HG03045 (cell line): ENCODE data around the gene CCDC78.
"Not testable (repeated sequence)": the region's sequence is repeated elsewhere in the genome, so short reads cannot be mapped to it uniquely, and the experiment has no call there.

Experiments used
- ATAC-seq: cut with Tn5 transposase; IDR thresholded peaks from one replicate; pipeline ENCODE4 v1.9.1; 2021; ENCODE audit warnings: mild to moderate bottlenecking, moderate library complexity; ENCODE audit not compliant: unreplicated experiment

The CCDC78 gene

DNA sequence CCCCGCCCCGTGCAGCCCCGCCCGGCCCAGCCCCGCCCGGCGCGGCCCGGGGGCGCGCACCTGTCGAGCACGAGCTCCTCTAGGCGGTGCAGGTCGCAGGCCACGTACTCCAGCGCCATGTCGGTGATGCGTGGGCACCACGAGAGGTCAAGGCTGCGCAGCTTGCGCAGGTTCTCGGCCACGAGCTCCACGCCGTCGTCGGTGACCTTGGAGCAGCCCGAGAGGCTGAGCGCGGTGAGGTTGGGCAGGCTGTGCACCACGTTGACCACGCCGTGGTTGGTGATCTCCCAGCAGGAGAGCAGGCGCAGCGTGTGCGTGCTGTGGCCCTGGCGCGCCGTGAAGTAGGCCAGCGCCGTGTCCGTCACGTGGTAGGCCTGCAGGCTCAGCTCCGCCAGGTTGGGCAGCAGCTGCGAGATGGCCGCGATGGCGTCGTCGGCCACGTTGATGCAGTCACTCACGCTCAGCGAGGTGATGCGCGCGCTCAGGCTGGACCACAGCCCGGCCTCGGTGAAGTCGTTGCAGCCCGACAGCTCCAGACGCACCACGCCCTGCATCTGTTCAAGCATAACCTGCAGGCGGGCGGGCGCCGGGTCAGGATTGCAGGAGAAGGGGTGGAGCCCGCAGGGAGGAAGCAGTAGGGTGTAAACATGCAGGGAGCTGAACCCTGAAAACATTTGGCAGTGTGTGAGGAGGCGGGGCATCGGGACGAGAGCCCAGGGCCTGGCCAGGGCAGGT lies 30.7 kb downstream of the CCDC78 start:
- no peak for ATAC-seq

DNA sequence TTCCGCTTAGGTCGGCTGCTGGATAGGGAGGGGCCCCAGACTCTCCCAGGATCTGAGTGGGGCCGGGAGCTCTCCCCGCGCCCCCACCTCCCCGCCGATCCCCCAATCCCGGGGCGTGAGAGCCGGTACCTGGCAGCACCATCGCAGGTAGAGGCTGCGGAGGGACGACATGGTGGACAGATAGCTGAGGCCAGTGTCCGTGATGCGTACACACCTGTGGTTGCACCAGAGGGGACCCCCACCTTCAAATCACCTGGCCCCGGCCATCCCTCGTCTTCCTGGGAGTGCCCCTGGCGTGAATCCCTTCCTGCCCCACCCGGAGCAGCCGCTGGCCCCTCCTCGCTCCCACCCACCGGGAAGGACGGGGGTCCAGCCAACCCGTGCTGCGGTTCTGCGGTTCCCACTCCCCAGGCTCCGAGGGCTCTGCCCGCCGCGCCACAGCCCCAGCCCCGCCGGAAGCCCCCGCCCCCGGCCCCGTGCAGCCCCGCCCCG lies 31.3 kb downstream of the CCDC78 start:
- ATAC-seq, result no peak

DNA sequence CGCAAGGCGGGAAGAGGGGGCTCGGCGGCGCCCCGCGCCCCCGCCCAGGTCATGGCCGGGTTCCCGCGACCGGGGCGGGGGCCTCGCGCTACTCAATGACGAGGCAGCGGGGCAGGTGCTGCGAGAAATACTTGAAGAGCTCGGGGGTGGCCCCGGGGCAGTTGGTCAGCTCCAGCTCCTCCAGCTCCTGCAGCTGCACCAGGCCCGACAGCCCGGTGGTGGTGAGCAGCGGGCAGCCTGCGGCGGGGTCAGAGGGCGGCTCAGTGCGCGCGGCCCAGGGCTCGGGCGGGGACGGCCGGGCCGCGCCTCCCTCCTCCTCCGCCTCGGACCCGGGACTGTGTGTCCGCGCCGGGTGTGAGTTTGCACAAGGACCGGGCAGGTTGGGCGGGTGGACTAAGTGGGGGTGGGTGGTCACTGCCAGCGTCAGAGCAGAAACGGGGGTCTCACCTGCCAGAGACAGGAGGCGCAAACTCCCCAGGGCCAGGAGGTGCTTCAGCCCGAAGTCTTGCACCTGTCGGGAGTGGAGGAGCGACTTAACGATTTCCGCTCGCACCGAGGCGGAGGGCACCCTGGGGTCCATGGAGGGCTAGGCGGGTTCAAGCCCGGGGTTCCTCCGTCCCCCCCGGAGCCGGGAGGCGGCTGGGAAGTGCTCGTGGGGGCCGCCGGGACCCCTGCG lies 31.9 kb downstream of the CCDC78 start:
- ATAC-seq, result no peak

DNA sequence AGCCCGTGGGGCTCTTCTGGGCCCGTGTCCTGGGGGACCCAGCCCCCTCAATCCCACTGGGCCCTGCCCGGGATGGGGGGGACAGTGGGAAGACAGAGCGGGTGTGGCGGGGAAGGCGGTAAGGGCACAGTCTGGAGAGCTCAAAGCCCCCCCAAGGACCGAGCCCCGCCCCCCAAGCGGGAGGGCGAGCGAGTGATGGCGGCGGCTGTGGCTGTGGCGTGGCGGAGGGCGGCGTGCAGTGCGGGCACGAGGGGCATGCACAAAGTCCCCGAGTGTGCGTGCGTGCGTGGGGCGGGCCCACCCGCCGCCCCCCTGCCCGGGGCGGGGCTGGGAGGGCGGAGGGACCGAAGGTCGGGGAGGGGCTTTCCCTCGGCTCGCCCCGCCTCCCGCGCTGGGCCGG lies 32.5 kb downstream of the CCDC78 start:
- no peak for ATAC-seq

DNA sequence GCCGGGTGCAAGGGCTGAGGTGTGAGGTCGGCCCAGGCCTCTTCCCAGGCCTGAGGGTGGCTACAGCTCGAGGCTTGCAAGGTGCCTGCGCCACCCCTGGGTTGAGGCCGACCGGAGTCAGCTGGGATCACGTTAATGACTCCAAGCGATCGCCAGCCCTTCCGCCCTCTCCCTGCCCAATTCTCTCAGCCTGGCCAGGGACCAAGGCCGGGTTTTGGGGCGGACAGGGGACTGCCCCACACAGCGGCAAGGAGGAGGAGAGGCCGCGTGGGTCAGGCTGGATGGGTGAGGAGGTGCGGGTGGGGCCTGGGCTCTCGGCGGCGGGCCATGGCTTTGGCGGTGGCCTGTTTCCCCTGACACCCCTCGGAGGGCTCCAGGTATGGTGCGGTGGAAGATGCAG lies 32.9 kb downstream of the CCDC78 start:
- ATAC-seq, result no peak

DNA sequence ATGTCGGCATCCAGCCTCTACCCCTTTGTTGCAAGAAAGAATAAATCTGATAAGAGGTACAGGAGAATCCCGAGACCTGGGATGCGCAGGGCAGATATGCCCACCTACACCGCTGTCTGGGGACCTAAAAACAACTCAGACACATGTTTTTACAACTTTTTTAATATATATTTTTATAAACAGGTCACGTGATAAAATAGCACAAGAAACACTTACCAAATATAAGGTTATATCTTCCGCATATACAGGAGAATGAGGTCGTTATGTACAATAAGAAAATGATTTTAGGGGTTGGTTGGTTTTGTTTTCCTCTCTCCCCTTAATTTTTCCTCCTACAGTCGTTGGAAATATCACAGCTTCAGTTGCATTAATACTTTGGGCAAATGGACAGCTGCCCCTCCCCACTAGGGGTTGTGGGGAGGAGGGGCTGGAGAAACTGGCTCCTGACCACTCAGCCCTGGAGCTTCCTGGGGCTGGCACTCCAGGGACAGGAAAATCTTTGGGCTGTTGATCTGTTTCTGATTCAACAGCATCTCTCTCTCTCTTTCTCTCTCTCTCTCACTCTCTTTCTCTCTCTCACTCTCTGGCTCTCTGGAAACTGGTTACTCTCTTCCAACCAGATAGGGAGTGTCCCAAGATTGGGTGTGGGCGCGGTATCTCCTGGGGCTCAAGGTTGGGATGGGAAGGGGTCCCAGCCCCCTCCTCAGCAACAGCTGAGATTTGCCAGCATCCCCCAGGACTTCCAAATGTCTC lies 33.7 kb downstream of the CCDC78 start:
- no peak for ATAC-seq

DNA sequence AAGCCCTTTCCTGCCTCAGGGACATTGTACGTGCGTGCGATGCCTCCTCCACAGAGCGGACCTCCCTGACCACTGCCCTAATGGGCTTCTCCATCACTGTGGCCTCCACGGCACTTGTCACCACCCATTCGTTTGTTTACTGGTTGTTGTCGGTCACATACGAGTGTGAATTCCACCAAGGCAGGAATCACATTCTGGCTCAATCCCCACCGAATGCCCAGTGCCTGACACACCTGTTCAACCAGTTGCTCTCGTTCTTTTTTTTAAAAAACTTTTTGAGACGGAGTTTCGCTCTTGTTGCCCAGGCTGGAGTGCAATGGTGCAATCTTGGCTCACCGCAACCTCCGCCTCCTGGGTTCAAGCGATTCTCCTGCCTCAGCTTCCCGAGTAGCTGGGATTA lies 35.0 kb downstream of the CCDC78 start:
- not testable (repeated sequence) for ATAC-seq

DNA sequence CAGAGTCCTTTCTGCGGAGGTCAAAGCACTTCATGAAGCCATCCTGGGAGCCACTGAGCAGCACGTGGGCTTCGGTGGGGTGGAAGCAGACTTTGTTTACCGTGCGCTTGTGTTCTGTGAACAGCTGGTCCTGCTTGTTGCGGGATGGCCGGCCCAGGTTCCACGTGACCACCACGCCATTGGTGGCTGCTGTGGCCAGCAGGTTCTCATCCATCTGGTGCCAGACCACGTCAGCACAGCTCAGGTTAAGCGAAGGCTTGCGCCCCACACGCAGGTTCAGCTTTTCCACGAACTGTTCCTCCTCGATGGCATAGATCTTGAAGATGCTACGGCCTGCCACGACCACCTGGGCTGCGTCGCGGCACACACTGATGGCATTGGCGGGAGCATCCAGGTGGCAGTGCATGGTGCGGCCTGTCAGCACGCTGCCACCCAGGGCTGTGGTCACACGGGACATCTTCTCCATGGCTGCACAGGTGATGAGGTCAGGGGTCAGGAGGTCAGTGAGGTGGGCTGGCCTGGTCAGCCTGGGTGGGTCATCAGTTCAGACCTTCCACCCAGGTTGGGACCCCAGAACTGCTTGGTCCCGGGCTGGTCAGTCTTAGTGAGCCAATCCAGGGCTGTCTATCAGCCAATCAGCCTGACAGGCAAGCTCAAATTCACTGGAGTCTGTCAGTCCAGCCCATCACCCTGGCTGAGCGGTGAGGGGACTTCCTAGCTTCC lies 36.9 kb downstream of the CCDC78 start:
- ATAC-seq, result no peak

DNA sequence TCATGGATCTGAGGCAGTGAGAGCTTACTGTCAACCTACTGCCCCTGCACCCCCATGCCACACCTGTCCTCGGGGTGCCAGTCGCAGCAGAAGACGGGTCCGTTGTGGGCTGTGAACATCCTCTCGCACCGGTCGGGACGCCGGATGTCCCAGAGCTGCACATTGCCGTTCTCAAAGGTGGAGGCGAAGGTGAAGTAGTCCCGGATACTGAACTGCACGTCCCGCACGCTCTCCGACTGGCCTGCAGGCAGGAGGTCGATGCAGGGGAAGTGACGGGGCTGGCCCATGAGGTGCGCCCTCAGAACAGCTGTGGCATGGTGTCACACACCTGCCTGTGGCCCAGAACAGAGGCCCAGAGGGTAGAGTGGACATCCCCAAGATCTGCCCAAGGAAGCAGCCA lies 38.7 kb downstream of the CCDC78 start:
- ATAC-seq, result no peak

DNA sequence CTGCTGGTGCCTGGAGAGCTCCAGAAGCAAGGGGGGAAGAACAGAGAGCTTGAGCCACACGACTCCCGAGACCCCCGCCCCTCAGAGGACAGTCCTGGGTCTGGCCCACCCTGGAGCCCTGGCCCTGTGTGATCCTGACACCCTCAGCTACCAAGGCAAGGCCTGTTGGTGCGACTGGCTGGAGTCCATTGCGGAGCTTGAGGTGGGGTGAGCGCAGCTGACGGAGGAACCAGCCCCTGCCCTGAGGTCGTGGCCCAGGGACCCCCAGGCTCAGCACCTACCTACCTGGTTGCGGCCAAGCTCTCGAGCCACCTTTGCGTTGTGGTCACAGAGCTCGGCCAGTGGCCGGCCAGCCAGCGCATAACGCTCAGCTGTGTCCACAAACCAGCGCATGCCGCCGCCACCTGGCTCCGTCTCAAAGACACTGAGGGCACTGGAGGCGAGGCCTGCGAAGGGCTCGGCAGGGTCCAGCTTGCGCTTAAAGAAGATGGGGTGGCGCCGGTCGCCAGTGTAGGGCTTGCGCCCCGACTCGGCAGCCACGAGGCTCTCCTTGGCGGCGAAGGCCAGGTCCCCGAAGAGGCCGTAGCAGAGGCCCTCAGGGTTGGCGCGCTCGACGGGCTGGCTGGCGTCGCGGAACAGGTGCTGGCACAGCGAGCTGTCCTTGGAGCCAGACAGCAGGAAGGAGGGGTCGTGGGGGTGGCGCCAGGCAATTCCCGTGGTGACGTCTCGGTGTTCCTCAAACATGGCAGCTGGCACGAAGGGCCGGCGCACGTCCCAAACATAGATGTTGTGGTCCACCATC lies 39.6 kb downstream of the CCDC78 start:
- ATAC-seq, result no peak

DNA sequence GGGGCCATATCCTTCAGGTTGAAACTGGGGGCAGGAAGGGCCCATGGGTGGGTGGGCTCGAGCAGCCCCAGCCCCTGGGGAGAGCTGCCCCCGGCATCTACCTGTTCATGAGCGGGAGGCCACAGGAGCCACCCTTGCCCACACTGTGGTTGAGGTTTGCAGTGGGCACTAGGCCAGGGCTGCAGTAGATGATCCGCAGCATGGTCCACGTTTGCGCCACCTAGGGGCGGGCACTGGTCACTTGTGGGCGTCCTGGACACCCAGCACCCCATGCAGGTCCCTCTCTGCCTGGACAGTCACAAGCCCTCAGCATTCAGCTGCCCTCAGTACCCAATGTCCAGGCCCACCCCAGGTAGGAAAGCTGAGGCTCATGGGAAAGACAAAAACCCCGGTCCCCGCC lies 40.3 kb downstream of the CCDC78 start:
- no peak for ATAC-seq

DNA sequence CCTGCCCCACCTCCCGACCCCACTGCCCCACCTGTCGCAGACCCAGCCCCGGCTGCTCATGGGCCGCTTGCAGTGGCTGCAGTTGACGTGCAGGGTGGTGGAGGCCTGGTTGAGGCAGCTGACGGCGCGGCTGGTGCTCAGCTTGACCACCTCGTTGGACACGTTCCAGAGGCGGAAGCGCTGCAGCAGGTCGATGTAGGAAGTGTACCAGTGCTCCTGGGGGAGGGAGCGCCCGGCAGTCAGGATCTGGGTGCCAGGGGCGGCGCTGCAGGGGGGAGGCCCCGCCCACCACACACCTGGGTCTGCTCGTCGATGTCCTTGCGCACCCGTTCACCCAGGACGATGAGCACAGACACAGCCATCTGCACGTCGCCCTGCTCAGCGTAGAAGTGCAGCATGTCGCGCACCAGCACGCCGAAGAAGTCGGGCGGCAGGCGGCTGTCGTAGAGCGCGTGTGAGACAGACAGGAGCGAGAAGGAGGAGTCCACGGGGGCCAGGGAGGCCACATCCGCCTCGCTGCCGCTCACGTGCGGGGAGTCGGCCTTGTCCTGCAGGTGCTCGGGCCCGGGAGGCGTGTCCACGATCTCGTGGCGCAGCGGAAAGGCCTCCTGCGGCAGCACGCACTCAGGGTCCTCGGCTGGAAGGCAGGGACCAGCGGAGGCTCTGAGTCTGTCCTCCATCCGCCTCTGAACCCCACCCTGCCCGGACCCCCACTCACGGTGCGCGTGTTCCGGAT lies 41.1 kb downstream of the CCDC78 start:
- ATAC-seq, result no peak

DNA sequence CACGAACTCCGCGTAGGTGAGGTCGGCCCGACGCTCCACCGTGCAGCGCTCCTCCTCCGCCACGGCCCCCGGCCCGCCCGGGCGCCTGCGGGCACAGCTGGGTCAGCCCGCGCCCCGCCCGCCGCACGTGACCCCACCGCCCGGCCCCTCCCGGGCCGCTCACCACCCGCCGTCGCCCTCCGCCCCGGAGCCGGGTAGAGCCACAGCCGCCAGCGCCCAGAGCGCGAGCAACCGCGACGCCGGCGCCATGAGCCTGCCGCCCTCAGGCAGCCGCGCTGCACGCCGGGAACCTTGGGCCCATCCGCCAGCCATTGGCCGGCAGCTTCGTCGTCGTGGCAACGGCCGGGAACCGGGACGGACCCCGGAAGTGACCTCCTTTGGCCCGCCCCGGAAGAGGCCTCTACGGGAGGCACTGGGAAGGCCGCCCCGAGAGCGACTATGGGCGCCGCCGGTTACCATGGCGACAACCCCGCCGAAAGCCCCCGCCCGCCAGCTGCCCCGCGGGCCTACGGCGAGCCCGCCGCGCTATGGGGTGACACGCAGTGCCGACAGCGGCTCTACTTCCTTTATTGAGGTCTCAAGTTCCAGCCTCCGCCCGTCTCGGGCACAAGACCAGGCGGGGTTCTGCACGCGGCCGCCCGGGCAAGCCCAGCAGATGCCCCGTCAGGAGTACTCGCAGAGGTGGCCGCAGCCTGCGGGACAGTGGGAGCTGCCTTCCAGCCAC lies 42.0 kb downstream of the CCDC78 start, which contains the start of gene JMJD8:
Gene JMJD8 (minus strand): TSS at position 264 of the 724 bp plus-strand sequence. CDS start 15 bp downstream, at position 249.
- ATAC-seq, result peak; percentile 58

DNA sequence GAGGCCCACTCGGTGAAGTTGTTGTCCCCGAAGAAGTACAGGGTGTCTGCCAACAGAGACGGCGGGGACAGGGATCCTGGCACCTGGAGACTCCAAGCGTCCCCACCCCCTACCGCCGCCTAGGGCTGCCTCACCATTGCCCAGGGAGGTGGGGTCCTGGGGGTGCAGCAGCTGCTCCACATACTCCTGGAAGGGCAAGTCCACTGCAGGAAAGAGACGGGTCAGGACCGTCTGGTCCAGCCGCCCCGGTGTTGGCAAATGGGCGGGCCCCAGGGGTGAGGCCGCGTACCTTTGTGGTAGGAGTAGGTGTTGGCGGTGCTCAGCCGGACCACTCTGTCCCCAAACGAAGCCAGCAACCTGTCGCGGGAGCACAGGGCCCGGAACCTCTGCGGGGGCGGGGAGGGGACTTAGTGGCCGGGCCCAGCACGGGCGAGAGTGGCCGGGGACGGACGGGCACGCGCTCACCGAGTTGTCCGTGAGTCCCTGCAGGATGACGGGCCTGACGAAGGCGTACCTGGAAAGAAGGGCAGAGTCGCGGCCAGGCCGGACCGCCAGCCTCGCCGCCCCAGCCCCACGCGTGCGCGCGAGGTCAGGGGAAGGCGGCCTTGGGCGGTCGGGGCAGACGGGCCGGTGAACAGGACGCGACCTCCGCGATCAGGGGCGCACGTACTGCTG lies 42.7 kb downstream of the CCDC78 start:
- no peak for ATAC-seq

DNA sequence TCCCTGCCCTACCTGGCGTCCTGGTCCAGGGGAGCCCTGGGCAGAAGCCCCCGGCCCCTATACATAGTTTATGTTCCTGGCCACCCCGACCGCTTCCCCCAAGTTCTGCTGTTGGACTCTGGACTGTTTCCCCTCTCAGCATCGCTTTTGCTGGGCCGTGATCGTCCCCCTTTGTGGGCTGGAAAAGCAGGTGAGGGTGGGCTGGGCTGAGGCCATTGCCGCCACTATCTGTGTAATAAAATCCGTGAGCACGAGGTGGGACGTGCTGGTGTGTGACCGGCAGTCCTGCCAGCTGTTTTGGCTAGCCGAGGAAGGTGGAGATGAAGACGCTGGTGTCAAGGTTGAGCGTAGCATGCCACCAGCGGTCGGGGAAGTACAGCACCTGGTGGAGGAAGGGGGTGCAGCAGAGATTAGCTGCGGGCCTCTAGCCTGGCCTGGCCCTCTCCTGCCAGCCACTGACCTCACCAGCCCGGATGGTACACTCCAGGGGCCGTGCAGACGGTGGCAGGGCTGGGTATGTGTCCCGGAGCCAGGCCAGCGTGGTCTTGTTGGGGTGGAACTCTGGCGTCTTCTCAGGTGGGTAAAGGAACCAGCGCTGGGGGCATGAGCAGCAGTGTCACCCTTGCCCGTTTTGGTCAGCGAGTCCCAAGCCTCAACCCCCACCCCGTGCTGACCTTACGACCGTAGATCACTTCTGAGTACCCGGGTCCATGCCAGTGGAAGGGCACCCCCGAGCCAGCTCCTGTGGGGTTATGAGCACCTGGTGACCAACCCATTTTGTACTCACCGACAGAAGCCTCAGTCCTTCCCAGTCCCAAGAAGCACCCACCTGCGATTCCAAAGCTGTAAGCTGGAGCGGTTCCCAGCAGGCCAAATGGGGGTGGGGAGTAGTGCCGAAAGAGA lies 43.5 kb downstream of the CCDC78 start:
- ATAC-seq, result no peak

DNA sequence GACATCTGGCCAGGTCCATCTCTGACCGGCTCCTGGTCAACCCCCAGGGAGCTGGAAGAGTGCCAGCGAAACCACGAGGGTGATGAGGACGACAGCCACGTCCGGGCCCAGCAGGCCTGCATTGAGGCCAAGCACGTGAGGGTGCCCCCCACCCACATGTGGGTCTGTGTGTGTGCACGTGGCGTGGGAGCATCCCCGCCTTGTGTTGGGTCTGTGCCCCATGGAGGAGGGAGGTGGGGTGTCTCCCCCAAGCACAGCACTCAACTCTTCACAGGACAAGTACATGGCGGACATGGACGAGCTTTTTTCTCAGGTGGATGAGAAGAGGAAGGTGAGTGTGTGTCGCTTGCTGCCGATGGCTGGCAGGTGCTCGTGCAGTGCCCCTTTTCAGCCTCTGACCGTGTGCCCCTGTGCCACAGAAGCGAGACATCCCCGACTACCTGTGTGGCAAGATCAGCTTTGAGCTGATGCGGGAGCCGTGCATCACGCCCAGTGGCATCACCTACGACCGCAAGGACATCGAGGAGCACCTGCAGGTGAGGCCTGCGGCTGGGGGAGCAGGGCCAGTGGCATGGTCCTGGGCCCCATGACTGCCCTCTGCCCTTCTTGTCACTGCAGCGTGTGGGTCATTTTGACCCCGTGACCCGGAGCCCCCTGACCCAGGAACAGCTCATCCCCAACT lies 44.4 kb downstream of the CCDC78 start:
- no peak for ATAC-seq
